HT-29 (cell line): ENCODE measurements around the gene RIC1. TPM values are rescaled to one million over a fixed set of nuclear protein-coding genes. Genes with fewer than 3 reads are reported as not detected.
"Not testable (repeated sequence)": the region's sequence is repeated elsewhere in the genome, so short reads cannot be mapped to it uniquely, and the experiment has no call there.

Source experiments
- DNase-seq: peaks from one replicate; pipeline ENCODE4 v3.0.0-alpha.2; 2015; ENCODE audit warnings: low spot score
- total RNA-seq: library from RNA; depleted of rRNA; stranded (reverse); fragments of >200 nt; shearing (Covaris generic); gene quantifications from 2 replicates; pipeline ENCODE4 v1.2.3, GENCODE V29; 2014

The RIC1 gene
- total RNA-seq, 1 experiment from 2014 or later, result 11.6 TPM

GRCh38 chr9:5787759-5788302 lies 158.9 kb downstream of the RIC1 start:
- no peak for DNase-seq

- no peak for DNase-seq
Measured at GRCh38 chr9:5789489-5789888, 160.6 kb downstream of the RIC1 start.

- no peak for DNase-seq
Measured at GRCh38 chr9:5790923-5791322, 162.0 kb downstream of the RIC1 start.

GRCh38 chr9:5791870-5792269 lies 163.0 kb downstream of the RIC1 start:
- DNase-seq, result no peak

GRCh38 chr9:5793812-5794211 lies 164.9 kb downstream of the RIC1 start:
- DNase-seq, result no peak

- DNase-seq, result no peak
Measured at GRCh38 chr9:5796298-5796697, 167.4 kb downstream of the RIC1 start.

- DNase-seq, result no peak
Measured at GRCh38 chr9:5798581-5798980, 169.7 kb downstream of the RIC1 start.

- peak; percentile 79 for DNase-seq
Measured at GRCh38 chr9:5799314-5799713, 170.4 kb downstream of the RIC1 start.

GRCh38 chr9:5800378-5800777 lies 171.5 kb downstream of the RIC1 start:
- DNase-seq, result not testable (repeated sequence)

GRCh38 chr9:5800969-5801738 lies 172.2 kb downstream of the RIC1 start:
- peak; percentile 78 for DNase-seq

GRCh38 chr9:5801739-5802113 lies 172.8 kb downstream of the RIC1 start:
- no peak for DNase-seq

GRCh38 chr9:5805478-5805877 lies 176.6 kb downstream of the RIC1 start:
- no peak for DNase-seq

GRCh38 chr9:5811751-5812150 lies 182.8 kb downstream of the RIC1 start:
- DNase-seq, result no peak

GRCh38 chr9:5813824-5814223 lies 184.9 kb downstream of the RIC1 start:
- no peak for DNase-seq

GRCh38 chr9:5815461-5815860 lies 186.6 kb downstream of the RIC1 start:
- DNase-seq, result peak; percentile 53

- DNase-seq, result peak; percentile 85
Measured at GRCh38 chr9:5817862-5818261, 189.0 kb downstream of the RIC1 start.

GRCh38 chr9:5818424-5819142 lies 189.7 kb downstream of the RIC1 start:
- DNase-seq, result no peak

GRCh38 chr9:5819174-5819573 lies 190.3 kb downstream of the RIC1 start:
- DNase-seq, result no peak

GRCh38 chr9:5820425-5820824 lies 191.5 kb downstream of the RIC1 start:
- no peak for DNase-seq

GRCh38 chr9:5825223-5825622 lies 196.3 kb downstream of the RIC1 start:
- DNase-seq, result no peak
